ENCODE measurements around the gene TXNDC2.

The TXNDC2 gene

DNA sequence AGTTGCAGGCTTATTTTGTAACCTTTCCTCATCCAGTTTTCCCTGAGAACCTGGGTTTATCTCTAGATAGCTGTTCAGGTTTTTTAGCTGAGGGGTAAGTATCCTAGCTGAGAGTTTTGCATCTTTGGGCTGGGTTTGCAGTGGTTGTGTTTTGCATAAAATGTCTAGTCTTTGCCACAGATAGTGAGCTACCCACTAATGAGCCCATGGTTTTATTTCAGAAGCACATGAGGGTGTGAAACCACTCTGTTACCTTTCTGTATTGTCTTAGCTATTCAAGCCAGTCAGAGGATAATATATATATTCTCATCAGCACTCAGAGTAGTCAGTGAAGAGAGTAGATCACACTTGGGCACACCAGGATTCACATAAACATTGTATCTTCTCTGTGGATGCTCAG lies 24.6 kb upstream of the TXNDC2 start:
- no peak for DNase-seq

DNA sequence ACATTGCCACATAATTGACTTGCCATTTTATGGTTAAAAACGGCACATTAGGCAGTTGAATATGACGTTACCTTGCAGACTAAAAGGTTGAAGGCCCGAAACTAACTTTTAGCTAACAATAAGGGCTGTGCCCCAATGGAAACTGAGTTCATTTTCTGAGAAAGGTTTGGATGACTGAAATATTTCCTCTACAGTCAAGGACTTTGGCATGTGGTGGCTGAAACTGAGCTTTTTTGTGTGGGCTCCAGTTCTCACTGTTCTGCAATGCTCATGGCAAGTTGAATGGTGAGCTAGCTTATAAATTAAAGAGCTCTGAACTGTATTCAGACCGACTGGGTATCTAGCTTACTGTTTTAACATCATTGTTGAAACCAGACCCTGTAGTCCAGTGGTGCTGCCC lies 23.8 kb upstream of the TXNDC2 start:
- DNase-seq = no peak

DNA sequence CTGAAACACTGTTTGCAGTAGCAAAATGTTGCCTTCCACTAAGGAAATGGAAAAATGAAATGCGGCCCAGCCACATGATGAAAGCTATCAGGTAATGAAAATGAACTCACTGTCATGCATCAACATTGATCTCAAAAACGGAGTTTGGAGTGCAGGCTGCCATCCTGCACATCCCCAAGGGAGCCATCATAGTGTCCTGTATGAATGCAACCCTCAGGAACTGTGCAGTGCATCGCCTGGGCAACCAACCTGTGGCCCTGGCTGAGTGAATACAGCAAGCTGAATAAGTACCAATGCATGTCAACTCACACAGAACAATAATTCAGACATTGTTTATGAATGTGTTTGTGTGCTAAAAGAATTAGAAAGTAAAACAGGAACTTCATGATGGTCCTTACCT lies 23.1 kb upstream of the TXNDC2 start:
- no peak for DNase-seq

DNA sequence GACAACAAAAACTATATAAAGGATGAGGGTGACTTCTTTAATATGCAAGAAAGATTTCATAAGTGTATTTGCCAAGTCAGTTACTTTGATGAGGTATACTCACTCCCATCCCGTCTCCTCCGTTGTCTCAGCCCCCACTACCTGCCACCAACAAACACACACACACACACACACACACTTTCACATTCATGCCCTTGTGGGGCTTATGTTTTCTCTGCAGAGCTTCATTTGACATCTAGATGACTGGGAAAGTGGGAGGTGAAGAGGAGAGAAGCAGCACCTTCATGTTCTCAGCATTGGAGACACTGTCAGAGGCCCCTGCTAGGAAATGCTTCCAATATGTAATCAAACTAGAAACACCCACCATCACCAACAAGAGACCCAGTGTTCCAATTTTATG lies 22.5 kb upstream of the TXNDC2 start:
- no peak for DNase-seq

DNA sequence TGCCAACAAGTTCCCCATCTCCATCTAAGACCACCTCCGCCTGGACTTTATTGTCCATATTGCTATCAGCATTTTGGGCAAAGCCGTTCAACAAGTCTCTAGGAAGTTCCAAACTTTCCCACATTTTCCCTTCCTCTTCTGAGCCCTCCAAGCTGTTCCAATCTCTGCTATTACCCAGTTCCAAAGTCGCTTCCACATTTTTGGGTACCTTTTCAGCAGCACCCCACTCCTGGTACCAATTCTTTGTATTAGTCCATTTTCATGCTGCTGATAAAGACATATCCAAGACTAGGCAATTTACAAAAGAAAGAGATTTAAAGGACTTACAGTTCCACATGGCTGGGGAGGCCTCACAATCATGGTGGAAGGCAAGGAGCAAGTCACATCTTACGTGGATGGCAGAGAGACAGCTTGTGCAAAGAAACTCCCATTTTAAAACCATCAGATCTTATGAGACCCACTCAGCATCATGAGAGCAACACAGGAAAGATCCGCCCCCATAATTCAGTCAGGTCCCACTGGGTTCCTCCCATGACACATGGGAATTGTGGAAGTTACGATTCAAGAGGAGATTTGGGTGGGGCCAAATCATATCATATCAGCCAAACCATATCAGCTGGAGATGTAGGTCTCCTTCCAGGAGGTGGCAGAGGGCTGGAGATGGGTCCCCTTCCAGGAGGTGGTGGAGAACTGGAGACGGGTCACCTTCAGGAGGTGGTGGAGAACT lies 19.8 kb upstream of the TXNDC2 start:
- no peak for DNase-seq

DNA sequence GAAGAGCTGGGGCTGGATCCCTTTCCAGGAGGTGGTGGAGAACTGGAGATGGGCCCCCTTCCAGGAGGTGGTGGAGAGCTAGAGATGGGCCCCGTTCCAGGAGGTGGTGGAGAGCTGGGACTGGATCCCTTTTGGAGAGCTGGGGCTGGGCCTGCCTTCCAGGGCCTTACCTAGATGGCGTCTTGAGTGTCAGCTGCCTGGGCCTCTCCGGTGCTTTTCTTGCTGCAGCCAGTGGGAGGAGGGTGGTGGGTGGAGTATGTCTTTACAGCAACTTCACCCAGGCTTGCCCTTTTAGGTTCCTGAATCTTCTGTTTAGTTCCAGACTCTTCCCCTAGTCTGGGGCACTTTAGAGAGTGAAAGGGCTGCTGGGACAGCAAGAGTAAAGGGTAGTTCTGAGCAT lies 19.1 kb upstream of the TXNDC2 start:
- DNase-seq = no peak

DNA sequence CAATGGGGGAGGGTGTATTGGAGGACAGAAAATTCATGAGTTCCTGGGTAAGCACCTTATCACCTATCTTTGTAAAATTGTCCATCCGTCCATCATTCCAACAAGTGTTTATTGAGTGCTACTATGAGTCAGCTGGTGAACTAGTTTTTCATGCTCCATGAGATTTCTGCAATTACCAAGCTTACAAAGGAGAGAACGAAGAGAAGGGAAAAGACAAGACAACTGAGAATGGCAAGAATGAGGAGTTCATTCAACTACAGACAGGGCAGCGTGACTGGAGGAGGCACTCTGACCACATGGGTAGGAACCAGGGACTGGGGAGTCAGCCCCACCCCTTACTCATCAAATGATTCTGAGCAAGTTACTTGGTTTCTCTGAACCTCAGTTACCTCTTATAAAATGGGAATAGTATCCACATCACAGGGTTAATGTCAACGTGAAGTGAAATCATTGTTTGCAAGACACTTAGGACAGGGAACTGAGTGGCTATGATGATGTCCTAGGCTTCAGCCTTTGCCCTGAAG lies 18.6 kb upstream of the TXNDC2 start:
- no peak for DNase-seq

DNA sequence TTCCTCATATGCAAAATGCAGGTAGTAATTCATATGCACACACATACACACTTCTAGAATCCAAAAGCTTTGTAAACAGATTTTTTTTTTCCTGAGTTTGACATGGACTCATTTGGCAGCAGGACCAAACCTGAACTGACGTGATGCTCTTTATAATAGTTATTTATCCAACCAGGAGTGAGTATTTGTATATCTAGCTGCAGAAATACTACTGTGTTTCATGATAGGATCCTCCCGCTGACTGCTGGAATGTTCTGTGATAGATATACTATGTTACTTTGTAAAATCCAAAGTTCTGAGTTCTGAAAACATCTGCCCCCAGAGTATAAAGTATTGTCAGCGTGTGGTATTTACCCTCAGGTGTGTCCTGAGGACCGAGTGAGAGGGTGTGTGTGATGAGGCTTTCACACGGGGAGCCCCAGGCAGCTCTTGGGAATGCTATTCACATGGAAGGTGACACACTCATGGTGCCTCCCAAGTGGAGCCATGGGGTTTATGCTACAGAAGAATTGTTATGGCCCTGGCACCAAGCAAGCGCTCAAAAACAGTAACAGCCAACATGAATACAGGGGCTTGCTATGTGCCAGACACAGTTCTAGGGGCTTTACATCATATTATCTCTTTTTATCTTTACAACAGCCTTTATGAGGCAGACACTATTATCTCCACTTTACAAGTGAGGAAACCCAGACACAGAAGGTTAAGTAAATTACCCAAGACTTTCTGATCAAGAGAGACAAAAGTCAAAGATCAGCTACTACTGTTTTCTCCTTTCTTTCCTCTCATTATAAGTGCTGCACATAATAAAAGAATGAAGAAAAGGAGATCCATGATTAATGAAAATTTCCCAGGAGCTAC lies 16.7 kb upstream of the TXNDC2 start:
- DNase-seq = no peak

DNA sequence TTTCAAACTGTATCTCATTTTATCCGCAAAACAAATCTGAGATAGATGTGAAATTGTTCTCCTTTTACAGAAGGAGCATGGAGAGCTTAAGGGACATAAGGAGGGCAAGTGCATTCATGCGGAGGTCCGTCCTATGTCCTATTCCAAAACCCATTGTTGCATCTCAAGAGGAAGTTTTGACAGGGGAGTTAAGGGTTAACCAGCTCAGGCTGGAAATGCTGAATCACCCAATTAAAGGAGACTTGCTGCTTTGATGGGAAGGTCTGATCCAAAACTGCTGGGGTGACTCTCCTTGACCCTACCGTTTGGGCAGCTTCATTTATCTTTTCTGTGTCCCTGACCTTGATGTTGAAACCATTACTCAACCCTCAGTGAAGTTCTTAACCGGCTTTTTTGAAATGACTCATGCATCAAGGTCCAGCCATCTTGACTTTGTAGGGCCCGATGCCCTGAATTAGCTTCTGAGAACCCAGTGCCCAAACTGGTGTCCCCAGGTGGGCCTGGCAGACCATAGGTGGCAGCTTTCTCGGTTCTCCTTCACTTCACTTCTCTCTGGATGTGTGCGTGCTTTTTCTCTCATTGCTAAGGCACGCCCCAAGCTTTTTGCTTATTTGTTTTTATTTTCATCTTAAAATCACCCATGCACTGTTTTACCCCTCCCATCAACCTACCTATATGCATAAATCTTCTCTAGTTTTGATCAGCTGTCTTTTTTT lies 15.9 kb upstream of the TXNDC2 start:
- no peak for DNase-seq

DNA sequence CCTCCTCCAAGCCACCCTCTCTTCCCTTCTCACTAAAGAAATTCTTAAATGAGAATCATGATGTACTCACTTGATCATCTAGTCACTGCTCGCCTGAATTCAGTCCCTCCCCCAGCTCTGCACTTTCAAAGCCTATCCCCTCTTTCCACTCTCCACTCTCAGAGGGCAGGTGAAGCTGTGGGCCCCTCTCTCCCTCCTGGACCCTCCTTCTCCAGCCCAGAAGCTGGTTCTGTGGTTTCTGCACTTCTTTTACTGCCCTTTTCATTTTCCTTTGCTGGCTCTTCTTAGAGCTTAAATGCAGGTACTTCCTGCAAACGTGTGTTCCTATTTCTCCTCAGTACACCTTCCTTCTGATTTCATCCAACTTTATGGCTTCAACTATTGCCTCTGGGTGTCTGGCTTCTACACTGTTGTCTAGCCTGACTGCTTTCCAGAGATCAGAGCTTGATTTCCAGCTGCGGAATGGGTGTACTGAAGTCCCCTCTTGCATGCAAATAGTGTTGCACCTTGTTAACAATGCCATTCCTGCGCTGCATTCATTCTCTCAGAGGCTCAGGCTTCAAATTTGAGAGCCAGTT lies 15.3 kb upstream of the TXNDC2 start:
- DNase-seq = no peak

DNA sequence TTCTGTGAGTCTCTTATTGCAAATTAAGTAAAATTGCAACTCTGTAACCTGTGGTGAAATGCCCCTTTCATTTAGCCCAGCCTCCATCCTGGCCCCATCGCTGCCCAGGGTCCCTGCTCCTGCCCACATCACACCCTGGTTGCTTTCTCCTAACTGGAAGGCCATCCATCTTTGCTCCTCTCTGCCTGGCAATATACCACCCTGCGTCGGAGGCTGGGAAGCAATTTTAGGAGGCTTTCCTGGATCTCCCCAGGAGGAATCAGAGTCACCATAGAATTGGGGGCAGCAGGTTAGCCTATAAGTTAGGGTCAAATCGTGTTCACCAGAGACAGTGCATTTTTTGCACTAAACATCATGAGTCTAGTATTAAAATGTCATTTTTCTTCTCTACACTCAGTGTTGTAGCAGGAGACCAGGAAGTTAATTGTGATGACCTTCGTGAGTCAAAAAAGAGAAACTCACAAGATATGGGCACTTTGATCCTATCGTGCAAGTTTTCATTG lies 14.5 kb upstream of the TXNDC2 start:
- DNase-seq = no peak

DNA sequence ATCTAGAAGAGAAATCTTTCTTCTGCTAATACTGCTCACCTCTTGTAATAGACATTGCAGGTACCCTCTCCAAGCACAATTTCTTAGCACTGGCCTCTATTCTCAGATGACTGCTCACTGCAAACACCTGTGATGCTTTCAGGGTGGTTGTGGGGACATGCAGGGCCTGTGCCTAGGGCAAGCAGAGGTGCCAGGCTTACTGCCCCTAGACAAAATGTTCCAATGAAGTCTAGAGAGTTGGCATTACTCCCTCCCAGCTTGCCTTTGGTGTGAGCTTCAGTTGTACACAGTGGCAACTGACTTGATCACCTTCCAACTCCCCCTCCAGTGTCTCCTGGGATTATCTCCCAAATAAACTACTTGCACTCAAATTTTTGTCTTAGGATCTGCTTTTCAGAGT lies 12.9 kb upstream of the TXNDC2 start:
- no peak for DNase-seq

DNA sequence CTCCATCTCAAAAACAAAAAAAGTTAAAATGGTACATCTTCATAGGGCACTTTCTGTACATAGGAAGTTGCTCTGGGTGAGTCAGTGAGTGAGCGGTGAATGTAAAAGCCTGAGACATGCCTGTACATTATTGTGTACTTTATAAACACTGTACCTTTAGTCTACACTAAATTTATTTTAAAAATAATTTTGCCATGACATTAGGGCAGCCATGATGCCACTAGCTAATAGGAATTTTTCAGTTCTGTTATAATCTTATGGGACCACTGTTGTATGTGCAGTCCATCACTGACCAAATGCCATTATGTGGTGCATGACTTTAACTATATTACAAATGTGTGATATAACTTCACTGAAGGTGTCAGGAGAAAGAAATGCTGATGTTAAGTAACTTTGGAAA lies 11.0 kb upstream of the TXNDC2 start:
- no peak for DNase-seq

DNA sequence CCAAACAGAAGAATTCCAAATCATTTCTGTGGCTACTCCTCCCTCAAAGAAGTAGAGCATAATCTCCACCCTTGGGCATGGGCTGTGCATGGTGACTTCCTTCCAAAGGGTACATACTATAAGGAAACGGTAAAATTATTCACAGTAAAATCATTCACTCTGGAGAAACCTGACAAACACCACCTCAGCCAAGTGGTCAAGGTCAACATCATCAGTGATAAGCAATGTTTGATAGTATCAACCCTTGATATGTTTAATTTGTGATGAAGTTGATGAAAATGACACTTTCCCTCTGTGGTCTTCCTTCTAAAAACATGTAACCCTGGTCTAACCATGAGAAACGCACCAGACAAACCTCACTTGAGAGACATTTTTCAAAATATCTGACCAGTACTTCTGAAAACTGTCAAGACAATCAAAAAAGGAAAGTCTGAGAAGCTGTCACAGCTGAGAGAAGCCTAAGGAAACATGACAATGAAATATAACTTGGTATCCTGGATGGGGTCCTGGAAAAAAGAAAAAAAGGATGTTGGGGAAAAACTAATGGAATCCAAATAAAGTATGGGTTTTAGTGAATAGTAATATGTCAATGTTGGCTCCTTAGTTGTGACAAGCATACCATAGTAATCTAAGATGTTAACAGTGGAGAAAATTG lies 9.4 kb upstream of the TXNDC2 start:
- DNase-seq = no peak

DNA sequence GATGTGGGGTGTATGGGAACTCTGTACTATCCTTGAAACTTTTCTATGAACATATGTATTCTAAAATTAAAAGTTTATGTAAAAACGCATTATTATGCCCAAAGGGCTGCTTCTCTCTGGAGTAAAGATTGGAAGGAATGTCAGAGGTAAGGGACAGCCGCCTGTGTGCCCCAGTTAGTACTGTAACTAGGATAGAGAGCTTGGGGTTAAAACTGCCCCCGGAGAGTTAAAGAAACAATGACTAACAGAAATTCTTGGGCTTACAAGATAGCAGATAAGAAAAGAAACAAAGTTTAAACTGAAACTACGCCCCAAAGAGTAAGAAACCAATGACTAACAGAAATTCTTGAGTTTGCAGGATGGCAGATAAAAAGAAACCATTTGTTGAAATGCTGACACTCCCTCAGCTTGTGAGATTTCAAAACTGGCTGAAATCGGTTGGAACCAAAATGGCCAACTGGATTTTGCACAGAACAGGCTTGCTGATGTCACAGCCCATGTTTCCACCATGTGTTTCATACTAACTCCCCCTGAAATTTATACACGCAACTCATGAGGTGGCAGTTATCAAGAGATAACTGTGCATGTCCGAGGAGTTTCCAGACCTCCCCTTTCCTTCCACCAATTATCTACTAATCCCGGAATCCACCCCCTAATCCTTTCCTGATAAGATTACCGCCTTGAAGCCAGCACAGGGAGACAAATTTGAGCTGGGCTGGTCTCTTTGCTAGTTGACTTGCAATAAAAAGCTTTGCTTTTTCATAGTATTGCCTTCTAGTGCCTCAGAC lies 8.7 kb upstream of the TXNDC2 start:
- no peak for DNase-seq

DNA sequence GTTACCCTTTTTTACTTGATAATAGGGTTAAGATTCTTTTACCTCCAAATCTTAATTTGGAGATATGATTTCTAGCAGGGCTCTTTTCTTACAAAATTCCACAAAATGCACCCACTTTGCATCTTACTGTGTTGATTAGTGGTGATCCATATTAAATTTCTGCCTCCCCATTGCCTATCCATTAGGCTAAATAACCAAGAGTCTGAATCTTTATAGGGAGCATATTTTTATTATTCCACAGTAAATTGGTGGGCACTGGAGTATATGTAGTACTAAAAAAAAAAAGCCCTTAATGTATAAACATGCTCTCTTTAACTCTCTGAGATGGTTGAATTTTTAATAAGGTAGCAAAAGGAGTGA lies 8.1 kb upstream of the TXNDC2 start:
- DNase-seq = no peak

DNA sequence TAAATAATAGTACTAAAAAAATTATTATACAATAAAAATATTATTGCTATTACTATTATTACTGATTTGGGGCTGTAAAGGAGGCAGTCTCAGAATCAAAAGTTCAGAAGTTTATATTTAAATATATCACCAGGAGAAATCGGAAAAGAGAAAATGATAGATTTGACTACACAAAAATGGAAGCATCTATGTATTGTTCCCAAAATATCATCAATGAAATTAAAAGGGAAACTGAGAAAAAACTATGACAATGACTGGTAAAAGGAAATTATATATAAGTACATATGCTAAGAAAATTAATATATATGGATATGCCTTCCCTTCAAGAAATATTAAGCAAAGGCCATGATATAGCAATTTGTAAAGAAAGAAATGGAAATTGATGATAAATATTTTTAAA lies 7.7 kb upstream of the TXNDC2 start:
- no peak for DNase-seq

DNA sequence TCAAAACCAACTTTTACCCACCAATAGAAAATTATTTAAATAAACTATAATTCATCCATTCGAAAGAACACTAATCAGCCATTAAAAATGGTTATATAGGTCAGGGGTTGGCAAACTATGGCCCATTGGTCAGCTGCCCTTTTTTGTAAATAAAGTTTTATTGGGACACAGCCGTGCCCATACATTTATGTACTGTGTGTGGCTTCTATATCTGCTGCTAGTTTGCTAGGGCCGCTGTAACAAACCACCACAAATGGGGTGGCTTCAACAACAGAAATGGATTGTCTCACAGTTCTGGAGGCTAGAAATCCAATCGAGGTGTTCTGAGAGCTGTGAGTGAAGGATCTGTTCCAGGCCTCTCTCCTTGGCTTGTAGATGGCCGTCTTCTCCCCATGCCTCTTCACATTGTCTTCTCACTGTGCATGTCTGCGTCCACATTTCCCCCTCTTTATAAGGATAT lies 7.0 kb upstream of the TXNDC2 start:
- DNase-seq = no peak

DNA sequence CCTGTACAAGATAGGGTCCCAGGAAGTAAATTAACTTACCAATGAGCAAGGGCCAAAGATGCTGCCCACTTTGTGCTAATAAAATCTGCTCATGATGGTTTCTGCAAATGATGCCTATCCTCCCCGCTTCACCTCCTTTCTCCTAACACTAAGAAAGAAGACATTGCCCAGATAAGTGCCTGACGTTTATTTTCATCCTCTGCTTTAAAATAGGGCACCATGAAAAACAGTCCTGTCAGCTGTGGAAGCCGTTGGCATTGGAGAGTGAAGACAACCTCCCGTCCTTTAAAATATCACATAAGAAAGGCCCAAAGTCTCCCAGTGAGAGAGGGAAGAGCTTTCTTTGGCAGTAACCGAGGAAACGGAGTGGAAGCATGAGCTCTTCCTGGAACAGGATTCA lies 1.7 kb upstream of the TXNDC2 start:
- no peak for DNase-seq

DNA sequence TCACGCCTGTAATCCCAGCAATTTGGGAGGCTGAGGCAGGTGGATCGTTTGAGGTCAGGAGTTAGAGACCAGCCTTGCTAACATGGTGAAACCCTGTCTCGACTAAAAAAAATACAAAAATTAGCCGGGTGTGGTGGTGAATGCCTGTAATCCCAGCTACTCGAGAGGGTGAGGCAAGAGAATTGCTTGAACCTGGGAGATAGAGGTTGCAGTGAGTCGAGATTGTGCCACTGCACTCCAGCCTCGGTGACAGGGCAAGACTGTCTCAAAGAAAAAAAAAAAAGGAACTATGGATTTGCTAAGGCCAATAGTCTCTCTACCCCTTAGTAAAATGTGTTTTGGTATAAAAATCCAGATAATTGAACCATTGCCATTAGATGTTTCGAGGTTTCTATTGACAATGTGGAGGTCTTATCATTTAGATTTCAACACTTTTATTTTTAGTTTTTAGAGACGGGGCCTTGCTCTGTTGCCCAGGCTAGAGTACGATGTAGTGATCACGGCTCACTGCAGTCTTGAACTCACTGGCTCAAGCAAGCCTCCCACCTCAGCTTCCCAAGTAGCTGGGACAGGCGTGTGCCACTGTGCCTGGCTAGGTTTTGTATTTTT lies 1.1 kb upstream of the TXNDC2 start:
- no peak for DNase-seq

DNA sequence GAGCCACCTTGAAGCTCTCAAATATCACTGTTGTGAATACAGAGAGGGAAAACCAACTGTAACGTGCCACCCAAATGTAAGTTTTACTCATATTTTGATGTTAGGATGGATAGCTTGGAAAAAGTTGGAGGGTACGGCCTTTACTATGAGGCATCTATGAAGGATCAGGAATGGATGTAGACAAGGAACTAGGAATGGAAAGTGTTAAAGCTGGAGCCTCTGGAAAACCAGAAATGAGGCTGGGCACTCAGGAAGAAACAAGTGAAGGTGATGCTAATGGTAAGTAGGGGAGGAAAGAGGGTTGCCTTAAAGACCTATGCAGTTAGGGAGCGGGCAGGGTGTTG lies 204 bp downstream of the TXNDC2 start:
- DNase-seq = no peak

All from SHP77 (cell line).